ENCODE data around the gene DCDC2C.

DNA sequence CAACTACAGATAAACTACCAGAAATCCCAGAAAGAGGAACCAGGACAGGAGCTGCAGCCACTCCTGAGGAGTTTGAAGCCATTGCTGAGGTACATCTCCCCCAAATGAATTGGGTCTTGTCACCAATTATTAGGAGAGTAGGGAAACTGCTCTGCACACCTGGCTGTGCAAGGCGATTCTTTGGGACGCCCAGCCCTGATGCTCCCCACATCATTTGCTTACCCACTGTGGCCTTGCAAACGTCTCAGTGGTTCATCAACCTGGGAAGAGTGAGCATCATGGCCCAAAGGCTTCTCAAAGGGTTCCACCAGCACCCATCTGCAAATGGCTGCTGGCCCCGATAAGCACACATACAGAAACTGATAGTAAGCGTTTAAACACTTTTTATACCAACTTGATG is 21.8 kb upstream of the DCDC2C start:
- TF ChIP-seq, protein P1, sequence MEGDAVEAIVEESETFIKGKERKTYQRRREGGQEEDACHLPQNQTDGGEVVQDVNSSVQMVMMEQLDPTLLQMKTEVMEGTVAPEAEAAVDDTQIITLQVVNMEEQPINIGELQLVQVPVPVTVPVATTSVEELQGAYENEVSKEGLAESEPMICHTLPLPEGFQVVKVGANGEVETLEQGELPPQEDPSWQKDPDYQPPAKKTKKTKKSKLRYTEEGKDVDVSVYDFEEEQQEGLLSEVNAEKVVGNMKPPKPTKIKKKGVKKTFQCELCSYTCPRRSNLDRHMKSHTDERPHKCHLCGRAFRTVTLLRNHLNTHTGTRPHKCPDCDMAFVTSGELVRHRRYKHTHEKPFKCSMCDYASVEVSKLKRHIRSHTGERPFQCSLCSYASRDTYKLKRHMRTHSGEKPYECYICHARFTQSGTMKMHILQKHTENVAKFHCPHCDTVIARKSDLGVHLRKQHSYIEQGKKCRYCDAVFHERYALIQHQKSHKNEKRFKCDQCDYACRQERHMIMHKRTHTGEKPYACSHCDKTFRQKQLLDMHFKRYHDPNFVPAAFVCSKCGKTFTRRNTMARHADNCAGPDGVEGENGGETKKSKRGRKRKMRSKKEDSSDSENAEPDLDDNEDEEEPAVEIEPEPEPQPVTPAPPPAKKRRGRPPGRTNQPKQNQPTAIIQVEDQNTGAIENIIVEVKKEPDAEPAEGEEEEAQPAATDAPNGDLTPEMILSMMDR (IDR thresholded peaks at IDR 0.05) = no peak
- TF ChIP-seq POLR2A (IDR thresholded peaks at IDR 0.05) = no peak

Measured in thyroid gland (tissue), 4 donors.